Neural cell (in vitro differentiated cells): ENCODE data around the gene RSAD1. TPM values are rescaled to one million over a fixed set of nuclear protein-coding genes. Genes with fewer than 3 reads are reported as not detected.

ENCODE experiments used
- H2AFZ ChIP-seq: fragments of 200-600, 300-800 bp; sonication (generic), shearing (Covaris generic); 2 replicates; pipeline ENCODE4 v1.6.0; 2014; ENCODE audit warnings: low read depth, mild to moderate bottlenecking, antibody characterized with exemption, low read length, moderate library complexity
- H3F3A ChIP-seq: fragments of 200-600 bp; shearing (Covaris generic); 2 replicates; pipeline ENCODE4 v1.6.1; 2016; ENCODE audit warnings: mild to moderate bottlenecking, moderate library complexity, mixed read lengths, antibody characterized with exemption, low read length; ENCODE audit not compliant: insufficient read depth, poor library complexity, severe bottlenecking
- H3K27ac ChIP-seq: fragments of 200-600, 300-800 bp; sonication (generic), shearing (Covaris generic); 2 replicates; pipeline ENCODE4 v1.5.1; 2014; ENCODE audit warnings: mild to moderate bottlenecking, low read length, moderate library complexity
- H3K27me3 ChIP-seq: fragments of 300-800, 200-600 bp; sonication (generic), shearing (Covaris generic); 2 replicates; pipeline ENCODE4 v1.6.0; 2014; ENCODE audit warnings: mild to moderate bottlenecking, low read depth, low read length, moderate library complexity; ENCODE audit not compliant: insufficient read depth
- H3K36me3 ChIP-seq: fragments of 300-800, 200-600 bp; sonication (generic), shearing (Covaris generic); 2 replicates; pipeline ENCODE4 v1.5.1; 2014; ENCODE audit warnings: mild to moderate bottlenecking, antibody characterized with exemption, low read length, moderate library complexity; ENCODE audit not compliant: insufficient read depth
- H3K4me2 ChIP-seq: fragments of 300-800, 200-600 bp; sonication (generic), shearing (Covaris generic); 2 replicates; pipeline ENCODE4 v1.6.0; 2014; ENCODE audit warnings: mild to moderate bottlenecking, low read length
- H3K4me3 ChIP-seq: fragments of 300-800, 200-600 bp; sonication (generic), shearing (Covaris generic); 2 replicates; pipeline ENCODE4 v1.5.1; 2014; ENCODE audit warnings: mild to moderate bottlenecking, low read length, moderate library complexity
- H3K79me2 ChIP-seq: fragments of 200-600 bp; shearing (Covaris generic); replicated peaks from 2 replicates; pipeline ENCODE4 v1.6.0; 2014; ENCODE audit warnings: mild to moderate bottlenecking, low read length, moderate library complexity; ENCODE audit not compliant: insufficient read depth
- H3K9ac ChIP-seq: fragments of 300-800, 200-600 bp; sonication (generic), shearing (Covaris generic); 2 replicates; pipeline ENCODE4 v1.6.1; 2016; ENCODE audit warnings: mild to moderate bottlenecking, low read length, mixed read lengths
- H3K9me2 ChIP-seq: fragments of 200-600 bp; shearing (Covaris generic); 2 replicates; pipeline ENCODE4 v1.6.1; 2016; ENCODE audit warnings: mild to moderate bottlenecking, low read length, mixed read lengths; ENCODE audit not compliant: insufficient read depth
- H3K9me3 ChIP-seq: fragments of 200-600, 300-800 bp; sonication (generic), shearing (Covaris generic); 2 replicates; pipeline ENCODE4 v1.6.1; 2016; ENCODE audit warnings: mild to moderate bottlenecking, mixed run types, low read length, moderate library complexity, mixed read lengths
- H4K20me1 ChIP-seq: fragments of 200-600 bp; shearing (Covaris generic); 2 replicates; pipeline ENCODE4 v1.6.1; 2016; ENCODE audit warnings: mild to moderate bottlenecking, mixed run types; ENCODE audit not compliant: insufficient read depth
- CTCF ChIP-seq: fragments of 450-650 bp; IDR thresholded peaks from 2 replicates; pipeline ENCODE4 v1.5.1; 2014; ENCODE audit warnings: antibody characterized with exemption, mild to moderate bottlenecking, moderate library complexity; ENCODE audit not compliant: poor library complexity, severe bottlenecking
- EP300 ChIP-seq: fragments of 450-650 bp; conservative IDR thresholded peaks from 2 replicates; pipeline ENCODE4 v1.6.1; 2014; ENCODE audit warnings: antibody characterized with exemption, mild to moderate bottlenecking, moderate library complexity; ENCODE audit not compliant: poor library complexity, severe bottlenecking
- EZH2 ChIP-seq: fragments of 200-600, 300-800 bp; shearing (Covaris generic), sonication (generic); IDR thresholded peaks from 2 replicates; pipeline ENCODE4 v1.6.1; 2014; ENCODE audit warnings: antibody characterized with exemption, low read length, borderline replicate concordance, mild to moderate bottlenecking; ENCODE audit not compliant: insufficient read depth, poor library complexity, severe bottlenecking
- MXI1 ChIP-seq: fragments of 450-650 bp; conservative IDR thresholded peaks from 2 replicates; pipeline ENCODE4 v1.6.1; 2014; ENCODE audit warnings: antibody characterized with exemption, mild to moderate bottlenecking; ENCODE audit not compliant: poor library complexity, severe bottlenecking
- POLR2AphosphoS5 ChIP-seq: IDR thresholded peaks from 2 replicates; pipeline ENCODE4 v1.6.1; 2012
- RAD21 ChIP-seq: fragments of 450-650 bp; conservative IDR thresholded peaks from 2 replicates; pipeline ENCODE4 v1.6.1; 2014; ENCODE audit warnings: antibody characterized with exemption, mild to moderate bottlenecking, moderate library complexity
- REST ChIP-seq: IDR thresholded peaks from 2 replicates; pipeline ENCODE4 v1.6.1; 2012; ENCODE audit warnings: borderline replicate concordance
- SMC3 ChIP-seq: fragments of 450-650 bp; conservative IDR thresholded peaks from 2 replicates; pipeline ENCODE4 v1.6.1; 2014; ENCODE audit warnings: antibody characterized with exemption, mild to moderate bottlenecking, moderate library complexity; ENCODE audit not compliant: poor library complexity
- TAF1 ChIP-seq: IDR thresholded peaks from 2 replicates; pipeline ENCODE4 v1.6.1; 2012; ENCODE audit warnings: low read depth
- polyA plus RNA-seq: library from polyadenylated mRNA; depleted of rRNA; stranded (reverse); fragments of >200 nt; gene quantifications from 2 replicates; pipeline ENCODE4 v1.2.3, GENCODE V29; 2014

RSAD1 gene
- polyA plus RNA-seq, 1 donor from 2014 or later = 61.9 TPM

- Histone ChIP-seq H3K9ac (no peak overlapping the region), H2AFZ (no peak overlapping the region), H3K9me2 (no peaks in the 10 kb centered on the region), H3K9me3 (no peaks in the 10 kb centered on the region), H3K79me2 (no peaks in the 10 kb centered on the region), H3K27me3 (no peaks in the 10 kb centered on the region), H3K36me3 (no peaks in the 10 kb centered on the region), H3K4me3 (no peak overlapping the region), H3K4me2 (no peak overlapping the region), H3F3A (no peaks in the 10 kb centered on the region), H3K27ac (no peak overlapping the region), H4K20me1 (no peaks in the 10 kb centered on the region)
- TF ChIP-seq REST = no peak
- TF ChIP-seq CTCF = no peak
- TF ChIP-seq EP300 = no peak
- no peak for TF ChIP-seq MXI1
- TF ChIP-seq EZH2 = no peak
- no peak for TF ChIP-seq RAD21
- TF ChIP-seq POLR2AphosphoS5 = no peak
Observed at GRCh38 chr17:50518384-50519023, 39.8 kb downstream of the RSAD1 start.

- Histone ChIP-seq H3K27me3 (no peaks in the 10 kb centered on the region), H3K9me2 (no peaks in the 10 kb centered on the region), H3K4me3 (no peak overlapping the region), H3F3A (no peaks in the 10 kb centered on the region), H3K9ac (no peak overlapping the region), H4K20me1 (no peaks in the 10 kb centered on the region), H2AFZ (no peak overlapping the region), H3K27ac (no peak overlapping the region), H3K4me2 (no peak overlapping the region), H3K79me2 (no peaks in the 10 kb centered on the region), H3K36me3 (no peaks in the 10 kb centered on the region), H3K9me3 (no peaks in the 10 kb centered on the region)
- TF ChIP-seq REST = no peak
- no peak for TF ChIP-seq POLR2AphosphoS5
- TF ChIP-seq TAF1 = no peak
- no peak for TF ChIP-seq SMC3
- no peak for TF ChIP-seq EP300
- TF ChIP-seq CTCF = no peak
- TF ChIP-seq MXI1 = no peak
- TF ChIP-seq EZH2 = no peak
- no peak for TF ChIP-seq RAD21
Observed at GRCh38 chr17:50519141-50519834, 40.6 kb downstream of the RSAD1 start.
